Lung (tissue), 12 donors: ENCODE measurements around the gene CX3CR1. TPM values are rescaled to one million over a fixed set of nuclear protein-coding genes. Genes with fewer than 3 reads are reported as not detected.

Source experiments
- ATAC-seq: fragments of 200-7000 bp; cut with Tn5 transposase; one replicate; pipeline ENCODE4 v1.9.1; 2020; ENCODE audit warnings: moderate number of reproducible peaks; ENCODE audit not compliant: insufficient read depth, low FRiP score
- DNase-seq, 3 donors: peaks; one replicate each; pipeline ENCODE4 v3.0.0-alpha.2; 2013 to 2017
- H3K27ac ChIP-seq, 2 donors: one replicate each; pipeline ENCODE4 v1.5.1; 2013; ENCODE audit warnings: mild to moderate bottlenecking in 2 of 2, moderate library complexity in 2 of 2, control low read depth in 1 of 2, inconsistent platforms in 1 of 2, low read depth in 1 of 2, low read length in 1 of 2
- H3K27me3 ChIP-seq, 3 donors: one replicate each; pipeline ENCODE4 v1.5.1; 2013; ENCODE audit warnings: low read length in 2 of 3; ENCODE audit not compliant: control insufficient read depth in 3 of 3, insufficient read depth in 3 of 3
- H3K36me3 ChIP-seq, 4 donors: one replicate each; pipeline ENCODE4 v1.5.1; 2013; ENCODE audit warnings: low read length in 4 of 4, mild to moderate bottlenecking in 1 of 4, moderate library complexity in 1 of 4; ENCODE audit not compliant: control insufficient read depth in 4 of 4, insufficient read depth in 4 of 4
- H3K4me1 ChIP-seq, 5 donors: one replicate each; pipeline ENCODE4 v1.5.1; 2013; ENCODE audit warnings: low read length in 5 of 5, mild to moderate bottlenecking in 2 of 5, moderate library complexity in 1 of 5; ENCODE audit not compliant: control insufficient read depth in 5 of 5, insufficient read depth in 5 of 5
- H3K4me3 ChIP-seq: one replicate; pipeline ENCODE4 v1.5.1; 2013; ENCODE audit warnings: mild to moderate bottlenecking, control low read depth, moderate library complexity
- H3K9ac ChIP-seq, 2 donors: one replicate each; pipeline ENCODE4 v1.5.1; 2013; ENCODE audit warnings: low read length in 2 of 2, control low read depth in 1 of 2; ENCODE audit not compliant: insufficient read depth in 1 of 2
- H3K9me3 ChIP-seq, 4 donors: one replicate each; pipeline ENCODE4 v1.5.1; 2013; ENCODE audit warnings: low read length in 3 of 4, mild to moderate bottlenecking in 1 of 4, moderate library complexity in 1 of 4; ENCODE audit not compliant: control insufficient read depth in 4 of 4, insufficient read depth in 3 of 4
- WGBS, 2 donors: extraction: QIAGEN DNeasy Blood & Tissue Kit; methylation state at CpG; one replicate each; pipeline ENCODE4 v1.1.7; 2013; 5-methylcytosine and 5-hydroxymethylcytosine counted together
- polyA plus RNA-seq, 2 donors: library from polyadenylated mRNA; stranded (reverse); fragments of 200-250 nt; gene quantifications; one replicate each; pipeline ENCODE4 v1.2.1, GENCODE V29; 2013
- total RNA-seq, 2 donors: library from RNA; depleted of rRNA in 1 of 2; stranded (reverse); fragments of >200 nt in 1 of 2; gene quantifications; one replicate each; pipeline ENCODE4 v1.2.1, GENCODE V29; 2014 to 2021
- TF ChIP-seq, protein P1 (sequence below): IDR thresholded peaks from 2 replicates; pipeline ENCODE4 v1.5.1; 2012; ENCODE audit warnings: mild to moderate bottlenecking; ENCODE audit errors: control extremely low read depth, extremely low read depth
- donor health status: control.
- donor health status: control.
- donor health status: Bipolar disorder and iron deficiency.
- donor health status: healthy.
- donor health status: DM: yes; HTN: yes; CAD: no.

CX3CR1 gene
- total and polyA plus RNA-seq, 4 donors, result 0.20 to 5.0 (median 3.6) TPM

- DNase-seq (peak in 1 of 3 donors; percentile 14), ATAC-seq (no peak)
- H3K27ac ChIP-seq, result peak overlapping the region in 1 of 2 donors; percentile 55
- H3K9me3 ChIP-seq, result peaks cover 0 to 2% (median 0%) of the 10 kb centered on the region in 4 donors
- peaks cover 0 to 2% (median 0%) of the 10 kb centered on the region in 5 donors for H3K4me1 ChIP-seq
- H3K9ac ChIP-seq, result no peak overlapping the region
- no peaks in the 10 kb centered on the region for H3K36me3 ChIP-seq
- no peak overlapping the region for H3K4me3 ChIP-seq
- H3K27me3 ChIP-seq, result no peaks in the 10 kb centered on the region
- TF ChIP-seq, protein P1, sequence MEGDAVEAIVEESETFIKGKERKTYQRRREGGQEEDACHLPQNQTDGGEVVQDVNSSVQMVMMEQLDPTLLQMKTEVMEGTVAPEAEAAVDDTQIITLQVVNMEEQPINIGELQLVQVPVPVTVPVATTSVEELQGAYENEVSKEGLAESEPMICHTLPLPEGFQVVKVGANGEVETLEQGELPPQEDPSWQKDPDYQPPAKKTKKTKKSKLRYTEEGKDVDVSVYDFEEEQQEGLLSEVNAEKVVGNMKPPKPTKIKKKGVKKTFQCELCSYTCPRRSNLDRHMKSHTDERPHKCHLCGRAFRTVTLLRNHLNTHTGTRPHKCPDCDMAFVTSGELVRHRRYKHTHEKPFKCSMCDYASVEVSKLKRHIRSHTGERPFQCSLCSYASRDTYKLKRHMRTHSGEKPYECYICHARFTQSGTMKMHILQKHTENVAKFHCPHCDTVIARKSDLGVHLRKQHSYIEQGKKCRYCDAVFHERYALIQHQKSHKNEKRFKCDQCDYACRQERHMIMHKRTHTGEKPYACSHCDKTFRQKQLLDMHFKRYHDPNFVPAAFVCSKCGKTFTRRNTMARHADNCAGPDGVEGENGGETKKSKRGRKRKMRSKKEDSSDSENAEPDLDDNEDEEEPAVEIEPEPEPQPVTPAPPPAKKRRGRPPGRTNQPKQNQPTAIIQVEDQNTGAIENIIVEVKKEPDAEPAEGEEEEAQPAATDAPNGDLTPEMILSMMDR, result no peak
- 22 to 44% methylated on average over 4 of the region's 4 CpGs for WGBS, 2 donors
Measured at GRCh38 chr3:39250116-39250747, 29.6 kb downstream of the CX3CR1 start.

DNA sequence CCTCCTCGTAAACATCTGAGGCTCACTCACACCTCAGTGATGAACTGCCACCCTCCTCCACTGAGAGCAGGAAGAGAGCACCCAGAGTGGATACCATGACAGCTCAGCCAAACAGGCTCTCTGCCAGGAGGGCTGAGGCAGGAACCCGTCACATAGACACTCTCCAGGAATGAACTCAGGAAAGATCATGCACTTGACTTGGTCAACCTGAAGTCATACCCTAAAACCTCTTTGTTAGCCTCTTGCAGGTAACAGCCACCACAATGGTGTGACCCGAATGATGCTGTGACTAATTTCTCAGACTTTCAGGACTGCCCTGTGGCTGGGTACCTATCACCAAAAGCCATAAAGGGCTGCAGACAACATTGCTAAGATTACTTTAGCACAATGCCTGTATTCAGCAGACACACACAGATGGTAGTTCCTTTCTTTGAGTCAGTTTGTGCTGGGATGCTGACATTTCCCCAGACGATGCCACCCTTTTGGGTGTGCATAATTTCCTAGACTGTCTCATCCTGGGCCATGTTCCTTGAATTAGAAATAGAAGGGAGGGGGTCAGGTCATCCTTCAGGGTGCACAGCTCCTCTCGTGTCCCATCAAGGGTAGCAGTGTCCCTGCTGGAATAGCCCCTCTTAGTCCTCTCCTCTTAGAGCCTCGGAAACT lies 30.3 kb downstream of the CX3CR1 start:
- H3K36me3 ChIP-seq, result no peaks in the 10 kb centered on the region
- H3K4me1 ChIP-seq, result no peaks in the 10 kb centered on the region
- H3K9me3 ChIP-seq, result peaks cover 0 to 2% (median 0%) of the 10 kb centered on the region in 4 donors
- H3K4me3 ChIP-seq, result no peak overlapping the region
- DNase-seq (no peak), ATAC-seq (no peak)
- 33 to 63% methylated on average over 6 of the region's 6 CpGs for WGBS, 2 donors
- no peaks in the 10 kb centered on the region for H3K27me3 ChIP-seq
- H3K27ac ChIP-seq, result no peak overlapping the region
- TF ChIP-seq, protein P1, result no peak
- no peak overlapping the region for H3K9ac ChIP-seq

DNA sequence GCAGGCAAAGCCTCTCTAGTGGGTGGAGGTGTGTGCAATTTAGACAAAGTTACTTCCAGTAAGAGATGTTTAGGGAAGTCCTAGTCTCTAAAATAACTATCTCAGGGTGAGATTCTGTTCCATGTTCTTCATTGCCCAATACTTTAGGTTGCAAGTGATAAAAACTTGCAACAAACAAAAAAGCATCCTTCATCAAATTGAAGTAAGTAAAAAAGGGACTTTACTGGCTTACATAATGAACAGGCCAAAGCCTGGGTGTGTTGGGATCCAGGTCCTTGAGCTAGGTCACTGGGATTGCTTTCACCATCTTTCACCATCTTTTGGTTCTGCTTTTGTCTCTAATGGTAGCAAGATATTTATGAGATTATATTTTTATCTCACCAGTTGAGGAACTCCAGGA lies 38.3 kb downstream of the CX3CR1 start:
- no peaks in the 10 kb centered on the region for H3K36me3 ChIP-seq
- H3K9ac ChIP-seq, result no peak overlapping the region
- no peak overlapping the region for H3K4me3 ChIP-seq
- ATAC-seq (no peak), DNase-seq (no peak)
- TF ChIP-seq, protein P1, result no peak
- H3K4me1 ChIP-seq, result peaks cover 0 to 2% (median 0%) of the 10 kb centered on the region in 5 donors
- H3K9me3 ChIP-seq, result no peaks in the 10 kb centered on the region
- no peaks in the 10 kb centered on the region for H3K27me3 ChIP-seq
- no peak overlapping the region for H3K27ac ChIP-seq
